ENCODE data around the gene PTPRE. TPM values are rescaled to one million over a fixed set of nuclear protein-coding genes. Genes with fewer than 3 reads are reported as not detected.

PTPRE gene
- total RNA-seq, 2 experiments from 2014 or later: 26.8 to 37.3 TPM

GRCh38 chr10:127934383-127934782, 27.5 kb downstream of the PTPRE start:
- no peak overlapping the region for H3K27ac Mint-ChIP-seq
- DNase-seq: no peak
- no peak for ATAC-seq (ENCODE audit: low read depth)
- no peaks in the 10 kb centered on the region for H3K36me3 Mint-ChIP-seq
- POLR2A ChIA-PET: no interaction called here
- H3K4me1 Mint-ChIP-seq: no peaks in the 10 kb centered on the region
- no peaks in the 10 kb centered on the region for H3K9me3 Mint-ChIP-seq
- H3K27me3 Mint-ChIP-seq: peaks cover 3% of the 10 kb centered on the region
- H3K4me3 Mint-ChIP-seq: no peak overlapping the region

- POLR2A ChIA-PET: no interaction called here
- Mint-ChIP-seq H3K4me1 (no peaks in the 10 kb centered on the region), H3K4me3 (no peak overlapping the region), H3K9me3 (no peaks in the 10 kb centered on the region), H3K36me3 (no peaks in the 10 kb centered on the region), H3K27me3 (peaks cover 6% of the 10 kb centered on the region), H3K27ac (no peak overlapping the region)
- ATAC-seq (ENCODE audit: low read depth) (no peak), DNase-seq (no peak)
These were observed 28.2 kb downstream of the PTPRE start for GRCh38 chr10:127935071-127935561.

- no peak overlapping the region for H3K27ac Mint-ChIP-seq
- H3K9me3 Mint-ChIP-seq: no peaks in the 10 kb centered on the region
- H3K36me3 Mint-ChIP-seq: no peaks in the 10 kb centered on the region
- H3K4me3 Mint-ChIP-seq: no peak overlapping the region
- H3K4me1 Mint-ChIP-seq: no peaks in the 10 kb centered on the region
- peaks cover 7% of the 10 kb centered on the region for H3K27me3 Mint-ChIP-seq
- POLR2A ChIA-PET: no interaction called here
- DNase-seq (no peak), ATAC-seq (ENCODE audit: low read depth) (no peak)
These were observed 30.2 kb downstream of the PTPRE start for GRCh38 chr10:127937069-127937468.

- Mint-ChIP-seq H3K27me3 (peaks cover 12% of the 10 kb centered on the region), H3K4me3 (no peak overlapping the region), H3K27ac (no peak overlapping the region), H3K4me1 (peaks cover 2% of the 10 kb centered on the region), H3K9me3 (no peaks in the 10 kb centered on the region), H3K36me3 (no peaks in the 10 kb centered on the region)
- no peak for ATAC-seq (ENCODE audit: low read depth)
- DNase-seq: no peak
- POLR2A ChIA-PET: no interaction called here
These were observed 31.1 kb downstream of the PTPRE start for GRCh38 chr10:127937915-127938463.

GRCh38 chr10:127939786-127940330, 33.0 kb downstream of the PTPRE start:
- Mint-ChIP-seq H3K27ac (no peak overlapping the region), H3K36me3 (no peaks in the 10 kb centered on the region), H3K4me1 (peaks cover 2% of the 10 kb centered on the region), H3K9me3 (no peaks in the 10 kb centered on the region), H3K4me3 (no peak overlapping the region), H3K27me3 (peaks cover 13% of the 10 kb centered on the region)
- no peak for ATAC-seq (ENCODE audit: low read depth)
- DNase-seq: no peak
- POLR2A ChIA-PET: no interaction called here

- POLR2A ChIA-PET: no interaction called here
- peaks cover 13% of the 10 kb centered on the region for H3K27me3 Mint-ChIP-seq
These were observed 34.1 kb downstream of the PTPRE start for GRCh38 chr10:127940866-127941640.

GRCh38 chr10:127942811-127943210, 35.9 kb downstream of the PTPRE start:
- POLR2A ChIA-PET: no interaction called here
- Mint-ChIP-seq H3K27ac (no peak overlapping the region), H3K9me3 (no peaks in the 10 kb centered on the region), H3K4me3 (no peak overlapping the region), H3K27me3 (peaks cover 12% of the 10 kb centered on the region), H3K4me1 (peaks cover 3% of the 10 kb centered on the region), H3K36me3 (no peaks in the 10 kb centered on the region)
- DNase-seq (no peak), ATAC-seq (ENCODE audit: low read depth) (no peak)

More at GRCh38 chr10:127940866-127941640, 34.1 kb downstream of the PTPRE start:
- H3K36me3 Mint-ChIP-seq: no peaks in the 10 kb centered on the region
- no peak for DNase-seq
- no peaks in the 10 kb centered on the region for H3K9me3 Mint-ChIP-seq
- peaks cover 3% of the 10 kb centered on the region for H3K4me1 Mint-ChIP-seq
- H3K27ac Mint-ChIP-seq: no peak overlapping the region
- H3K4me3 Mint-ChIP-seq: no peak overlapping the region
- ATAC-seq (ENCODE audit: low read depth): no peak

GRCh38 chr10:127943336-127943910, 36.5 kb downstream of the PTPRE start:
- Mint-ChIP-seq H3K4me1 (peaks cover 3% of the 10 kb centered on the region), H3K9me3 (no peaks in the 10 kb centered on the region), H3K4me3 (no peak overlapping the region), H3K27me3 (peaks cover 10% of the 10 kb centered on the region), H3K36me3 (no peaks in the 10 kb centered on the region), H3K27ac (no peak overlapping the region)
- ATAC-seq (ENCODE audit: low read depth) (no peak), DNase-seq (no peak)
- POLR2A ChIA-PET: no interaction called here

- H3K36me3 Mint-ChIP-seq: no peaks in the 10 kb centered on the region
- H3K27me3 Mint-ChIP-seq: peaks cover 10% of the 10 kb centered on the region
- H3K27ac Mint-ChIP-seq: no peak overlapping the region
- DNase-seq (no peak), ATAC-seq (ENCODE audit: low read depth) (no peak)
- H3K9me3 Mint-ChIP-seq: no peaks in the 10 kb centered on the region
- POLR2A ChIA-PET: no interaction called here
- H3K4me3 Mint-ChIP-seq: no peak overlapping the region
- H3K4me1 Mint-ChIP-seq: peaks cover 3% of the 10 kb centered on the region
These were observed 37.4 kb downstream of the PTPRE start for GRCh38 chr10:127944256-127944655.

GRCh38 chr10:127945341-127945758, 38.4 kb downstream of the PTPRE start:
- Mint-ChIP-seq H3K4me1 (peaks cover 3% of the 10 kb centered on the region), H3K4me3 (no peak overlapping the region), H3K36me3 (no peaks in the 10 kb centered on the region), H3K9me3 (no peaks in the 10 kb centered on the region), H3K27ac (no peak overlapping the region), H3K27me3 (peaks cover 5% of the 10 kb centered on the region)
- POLR2A ChIA-PET: no interaction called here
- DNase-seq (no peak), ATAC-seq (ENCODE audit: low read depth) (no peak)

GRCh38 chr10:127945948-127946711, 39.2 kb downstream of the PTPRE start:
- no peak for ATAC-seq (ENCODE audit: low read depth)
- H3K4me1 Mint-ChIP-seq: peaks cover 3% of the 10 kb centered on the region
- no peaks in the 10 kb centered on the region for H3K36me3 Mint-ChIP-seq
- no peak overlapping the region for H3K4me3 Mint-ChIP-seq
- no peak for DNase-seq
- no peak overlapping the region for H3K27ac Mint-ChIP-seq
- no peaks in the 10 kb centered on the region for H3K9me3 Mint-ChIP-seq
- peaks cover 5% of the 10 kb centered on the region for H3K27me3 Mint-ChIP-seq
- POLR2A ChIA-PET: no interaction called here

GRCh38 chr10:127947211-127947610, 40.3 kb downstream of the PTPRE start:
- no peak for DNase-seq
- H3K4me3 Mint-ChIP-seq: no peak overlapping the region
- ATAC-seq (ENCODE audit: low read depth): no peak
- peaks cover 5% of the 10 kb centered on the region for H3K27me3 Mint-ChIP-seq
- no peaks in the 10 kb centered on the region for H3K36me3 Mint-ChIP-seq
- no peak overlapping the region for H3K27ac Mint-ChIP-seq
- peaks cover 3% of the 10 kb centered on the region for H3K4me1 Mint-ChIP-seq
- POLR2A ChIA-PET: no interaction called here
- no peaks in the 10 kb centered on the region for H3K9me3 Mint-ChIP-seq

GRCh38 chr10:127948791-127949190, 41.9 kb downstream of the PTPRE start:
- no peaks in the 10 kb centered on the region for H3K27me3 Mint-ChIP-seq
- DNase-seq: no peak
- POLR2A ChIA-PET: no interaction called here

More at GRCh38 chr10:127948791-127949190, 41.9 kb downstream of the PTPRE start:
- Mint-ChIP-seq H3K4me3 (no peak overlapping the region), H3K9me3 (no peaks in the 10 kb centered on the region), H3K27ac (no peak overlapping the region), H3K4me1 (peaks cover 1% of the 10 kb centered on the region), H3K36me3 (no peaks in the 10 kb centered on the region)
- ATAC-seq (ENCODE audit: low read depth): no peak
